Upper lobe of left lung (tissue), 6 donors: Measurements from ENCODE around the gene DPP6. TPM values are rescaled to one million over a fixed set of nuclear protein-coding genes. Genes with fewer than 3 reads are reported as not detected.

Experiments used
- ATAC-seq, 2 donors: fragments of 200-7000 bp; cut with Tn5 transposase; one replicate each; pipeline ENCODE4 v1.9.1; 2022; ENCODE audit warnings: mild to moderate bottlenecking in 2 of 2, moderate library complexity in 2 of 2; ENCODE audit not compliant: low FRiP score in 2 of 2
- DNase-seq, 2 donors: peaks; one replicate each; pipeline ENCODE4 v3.0.0-alpha.2; 2019 to 2020
- H3K27ac ChIP-seq, 4 donors: fragments of 200-600 bp; sonication (generic); one replicate each; pipeline ENCODE4 v1.5.1; 2016 to 2019
- H3K27me3 ChIP-seq, 4 donors: fragments of 200-600 bp; sonication (generic); one replicate each; pipeline ENCODE4 v1.5.1; 2017 to 2019
- H3K36me3 ChIP-seq, 4 donors: fragments of 200-600 bp; sonication (generic); one replicate each; pipeline ENCODE4 v1.5.1; 2016 to 2019
- H3K4me1 ChIP-seq, 4 donors: fragments of 200-600 bp; sonication (generic); one replicate each; pipeline ENCODE4 v1.5.1; 2018 to 2019
- H3K4me3 ChIP-seq, 4 donors: fragments of 200-600 bp; sonication (generic); one replicate each; pipeline ENCODE4 v1.5.1; 2017 to 2019; ENCODE audit warnings: mild to moderate bottlenecking in 2 of 4, moderate library complexity in 1 of 4
- H3K9me3 ChIP-seq, 4 donors: fragments of 200-600 bp; sonication (generic); one replicate each; pipeline ENCODE4 v1.5.1; 2018 to 2019
- EP300 ChIP-seq, 4 donors: sonication (generic); formaldehyde crosslinking; IDR thresholded peaks; one replicate each; pipeline ENCODE4 v1.5.1; 2017; ENCODE audit warnings: antibody characterized with exemption in 4 of 4, control low read depth in 2 of 4
- POLR2A ChIP-seq, 4 donors: fragments of 450-650 bp; IDR thresholded peaks; one replicate each; pipeline ENCODE4 v1.5.1; 2016 to 2017; ENCODE audit warnings: antibody characterized with exemption in 4 of 4, mild to moderate bottlenecking in 2 of 4
- POLR2AphosphoS5 ChIP-seq, 2 donors: sonication (generic); formaldehyde crosslinking; IDR thresholded peaks; one replicate each; pipeline ENCODE4 v1.5.1; 2017; ENCODE audit warnings: antibody characterized with exemption in 2 of 2
- WGBS, 2 donors: methylation state at CpG; one replicate each; pipeline ENCODE4 v1.1.5; 2017 to 2018; 5-methylcytosine and 5-hydroxymethylcytosine counted together
- total RNA-seq, 6 donors: library from RNA; depleted of rRNA in 4 of 6; stranded (reverse); fragments of >200 nt in 4 of 6; gene quantifications; one replicate each; pipeline versions ENCODE4 v1.1.0 to v1.2.1, GENCODE V29; 2016 to 2021
- TF ChIP-seq, protein P1 (sequence below), 6 experiments: fragments of 450-650 bp in 4 of 6; fragments of 200-600 bp in 2 of 6; sonication (generic) in 2 of 6; IDR thresholded peaks; one replicate each; pipeline ENCODE4 v1.5.1; 2016 to 2019; ENCODE audit warnings: antibody characterized with exemption in 6 of 6
- donor health status: DM: no; HTN: no; CAD: no; lungs with moderate emphysema.
- donor health status: DM: no; HTN: yes; CAD: no; lungs with severe emphysema.

The DPP6 gene
- total RNA-seq, 6 donors from 2014 or later, result 0.49 to 3.1 (median 0.86) TPM; not detected in 2

DNA sequence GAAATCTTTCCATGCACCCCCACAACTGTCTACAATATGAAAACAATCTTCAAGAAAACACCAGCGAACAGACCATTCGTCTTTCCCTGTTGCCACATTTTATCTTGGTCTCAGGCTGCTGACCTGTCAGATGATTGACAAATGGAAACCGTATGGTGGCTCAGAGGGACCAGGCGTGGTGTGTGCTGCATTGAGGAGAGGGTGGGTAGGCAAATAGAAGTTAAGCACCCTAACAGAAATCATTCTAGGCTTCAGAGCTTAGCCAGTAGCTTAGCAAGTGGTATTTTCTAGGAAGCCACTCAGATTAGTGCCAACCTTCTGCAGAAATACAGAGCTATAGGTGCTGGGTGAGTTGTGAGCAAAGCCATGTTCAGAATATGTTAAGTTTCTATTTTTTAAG, 114.9 kb downstream of the DPP6 start:
- WGBS, 2 donors, result 16 to 28% methylated on average over 4 of the region's 4 CpGs

DNA sequence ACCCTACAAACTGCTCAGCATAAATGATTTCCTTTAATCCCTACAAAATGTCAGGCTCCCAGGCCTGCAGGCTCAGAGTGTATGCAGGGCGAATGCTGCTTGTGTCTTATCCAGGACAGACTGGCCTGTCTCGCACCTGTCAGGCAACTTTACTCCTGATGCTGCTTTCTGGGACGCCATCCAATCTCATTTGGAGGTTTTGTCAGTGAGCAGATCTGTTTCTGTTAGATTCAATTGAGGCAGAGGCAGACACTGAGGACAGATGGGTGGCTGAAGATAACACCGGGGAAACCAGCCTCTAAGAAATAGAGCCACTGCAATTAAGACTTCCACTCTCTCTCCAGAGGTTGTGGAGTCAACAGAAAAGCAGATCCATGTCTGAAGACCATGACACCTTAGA, 115.6 kb downstream of the DPP6 start:
- DNase-seq, result no peak
- Histone ChIP-seq H3K27me3 (no peaks in the 10 kb centered on the region), H3K36me3 (no peaks in the 10 kb centered on the region), H3K4me3 (no peak overlapping the region), H3K4me1 (no peaks in the 10 kb centered on the region), H3K27ac (no peak overlapping the region), H3K9me3 (no peaks in the 10 kb centered on the region)
- no peak for ATAC-seq
- 48 to 63% methylated on average over 4 of the region's 4 CpGs for WGBS, 2 donors
- TF ChIP-seq POLR2A (IDR thresholded peaks at IDR 0.05) (no peak), EP300 (IDR thresholded peaks at IDR 0.05) (no peak), POLR2AphosphoS5 (IDR thresholded peaks at IDR 0.05) (no peak)
- TF ChIP-seq, protein P1, sequence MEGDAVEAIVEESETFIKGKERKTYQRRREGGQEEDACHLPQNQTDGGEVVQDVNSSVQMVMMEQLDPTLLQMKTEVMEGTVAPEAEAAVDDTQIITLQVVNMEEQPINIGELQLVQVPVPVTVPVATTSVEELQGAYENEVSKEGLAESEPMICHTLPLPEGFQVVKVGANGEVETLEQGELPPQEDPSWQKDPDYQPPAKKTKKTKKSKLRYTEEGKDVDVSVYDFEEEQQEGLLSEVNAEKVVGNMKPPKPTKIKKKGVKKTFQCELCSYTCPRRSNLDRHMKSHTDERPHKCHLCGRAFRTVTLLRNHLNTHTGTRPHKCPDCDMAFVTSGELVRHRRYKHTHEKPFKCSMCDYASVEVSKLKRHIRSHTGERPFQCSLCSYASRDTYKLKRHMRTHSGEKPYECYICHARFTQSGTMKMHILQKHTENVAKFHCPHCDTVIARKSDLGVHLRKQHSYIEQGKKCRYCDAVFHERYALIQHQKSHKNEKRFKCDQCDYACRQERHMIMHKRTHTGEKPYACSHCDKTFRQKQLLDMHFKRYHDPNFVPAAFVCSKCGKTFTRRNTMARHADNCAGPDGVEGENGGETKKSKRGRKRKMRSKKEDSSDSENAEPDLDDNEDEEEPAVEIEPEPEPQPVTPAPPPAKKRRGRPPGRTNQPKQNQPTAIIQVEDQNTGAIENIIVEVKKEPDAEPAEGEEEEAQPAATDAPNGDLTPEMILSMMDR (IDR thresholded peaks at IDR 0.05), result no peak

More for the DNA sequence above, 114.9 kb downstream of the DPP6 start:
- no peaks in the 10 kb centered on the region for H3K4me1 ChIP-seq
- TF ChIP-seq, protein P1 (IDR thresholded peaks at IDR 0.05), result no peak
- TF ChIP-seq POLR2A (IDR thresholded peaks at IDR 0.05) (no peak), POLR2AphosphoS5 (IDR thresholded peaks at IDR 0.05) (no peak), EP300 (IDR thresholded peaks at IDR 0.05) (no peak)
- no peak for ATAC-seq
- no peak overlapping the region for H3K27ac ChIP-seq
- no peak for DNase-seq
- no peaks in the 10 kb centered on the region for H3K27me3 ChIP-seq
- H3K4me3 ChIP-seq, result no peak overlapping the region
- H3K36me3 ChIP-seq, result no peaks in the 10 kb centered on the region
- no peaks in the 10 kb centered on the region for H3K9me3 ChIP-seq

DNA sequence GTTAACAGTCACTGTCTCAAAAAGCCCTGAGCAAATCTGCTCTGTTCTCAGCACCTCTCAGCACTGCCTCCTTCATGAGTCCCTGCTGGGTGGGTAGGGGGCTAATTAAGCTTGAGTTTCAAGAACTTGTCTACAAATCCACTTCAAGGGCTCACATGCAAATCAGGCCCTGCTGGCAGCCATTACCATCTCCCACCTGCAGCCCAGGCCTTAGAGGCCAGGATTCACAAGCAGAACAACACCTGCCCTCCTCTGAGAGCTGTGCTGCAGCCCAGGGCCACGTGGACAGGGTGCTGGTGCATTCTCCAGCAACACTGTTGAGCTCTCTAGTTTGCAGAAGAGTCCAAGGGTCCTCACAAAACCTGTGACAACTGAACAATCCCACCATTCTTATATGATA, 119.2 kb downstream of the DPP6 start:
- Histone ChIP-seq H3K9me3 (no peaks in the 10 kb centered on the region), H3K36me3 (no peaks in the 10 kb centered on the region), H3K27me3 (no peaks in the 10 kb centered on the region), H3K4me1 (no peaks in the 10 kb centered on the region), H3K4me3 (no peak overlapping the region), H3K27ac (no peak overlapping the region)
- TF ChIP-seq POLR2AphosphoS5 (IDR thresholded peaks at IDR 0.05) (no peak), POLR2A (IDR thresholded peaks at IDR 0.05) (no peak), EP300 (IDR thresholded peaks at IDR 0.05) (no peak)
- TF ChIP-seq, protein P1 (IDR thresholded peaks at IDR 0.05), result no peak
- no peak for DNase-seq
- 17 to 20% methylated on average over 1 of the region's 1 CpG for WGBS, 2 donors
- ATAC-seq, result no peak

DNA sequence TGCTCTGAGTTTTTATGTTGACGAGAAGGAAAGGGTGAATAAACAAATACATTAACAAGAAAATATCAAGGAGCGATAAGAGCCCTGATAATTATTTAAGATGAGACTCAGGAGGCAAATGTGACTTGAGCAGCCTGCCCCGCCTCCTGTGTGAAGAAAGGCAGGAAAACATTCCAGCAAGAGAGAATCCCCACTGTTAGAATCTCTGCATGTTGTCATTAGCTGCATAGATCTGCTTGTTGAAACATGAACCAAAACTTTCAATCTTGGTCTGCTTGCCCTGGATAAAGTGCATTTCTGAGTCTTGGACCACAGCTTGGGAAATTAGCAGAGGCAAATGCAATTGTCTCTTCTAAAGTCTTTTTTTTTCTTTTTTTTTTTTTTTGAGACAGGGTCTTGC, 120.0 kb downstream of the DPP6 start:
- no peaks in the 10 kb centered on the region for H3K27me3 ChIP-seq
- H3K4me1 ChIP-seq, result no peaks in the 10 kb centered on the region
- no peak overlapping the region for H3K4me3 ChIP-seq
- no peaks in the 10 kb centered on the region for H3K9me3 ChIP-seq
- no peak overlapping the region for H3K27ac ChIP-seq
- DNase-seq, result no peak
- TF ChIP-seq POLR2A (IDR thresholded peaks at IDR 0.05) (no peak), POLR2AphosphoS5 (IDR thresholded peaks at IDR 0.05) (no peak), EP300 (IDR thresholded peaks at IDR 0.05) (no peak)
- TF ChIP-seq, protein P1 (IDR thresholded peaks at IDR 0.05), result no peak
- WGBS, 2 donors, result 61 to 64% methylated on average over 3 of the region's 3 CpGs
- no peaks in the 10 kb centered on the region for H3K36me3 ChIP-seq
- no peak for ATAC-seq

DNA sequence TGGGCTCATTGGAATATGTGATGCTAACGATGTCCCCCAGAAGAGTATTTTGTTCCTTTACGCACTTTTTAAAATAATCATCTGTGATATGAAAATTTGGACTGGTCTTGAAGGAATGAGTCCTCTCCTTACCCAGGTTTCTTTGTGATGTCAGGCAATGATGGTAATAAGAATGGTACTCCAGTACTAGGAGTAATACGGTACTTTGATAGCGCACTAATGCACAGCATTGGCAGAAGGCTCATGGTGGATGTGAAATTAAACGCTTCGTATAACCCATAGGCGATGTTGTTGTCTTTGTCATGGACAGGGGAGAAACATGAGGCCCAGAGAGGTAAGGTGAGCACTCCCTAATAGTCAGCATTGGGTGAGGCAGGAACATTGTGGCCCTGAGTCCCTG, 125.4 kb downstream of the DPP6 start:
- Histone ChIP-seq H3K36me3 (no peaks in the 10 kb centered on the region), H3K4me1 (no peaks in the 10 kb centered on the region), H3K4me3 (no peak overlapping the region), H3K9me3 (no peaks in the 10 kb centered on the region), H3K27ac (no peak overlapping the region), H3K27me3 (no peaks in the 10 kb centered on the region)
- DNase-seq (no peak), ATAC-seq (no peak)
- no peak for TF ChIP-seq POLR2AphosphoS5 (IDR thresholded peaks at IDR 0.05)
- TF ChIP-seq EP300 (IDR thresholded peaks at IDR 0.05), result no peak
- TF ChIP-seq POLR2A (IDR thresholded peaks at IDR 0.05), result no peak
- TF ChIP-seq, protein P1 (IDR thresholded peaks at IDR 0.05), result no peak
- WGBS, 2 donors, result 88 to 91% methylated on average over 7 of the region's 7 CpGs
